ENCODE results near the gene EFHC1. TPM values are rescaled to one million over a fixed set of nuclear protein-coding genes. Genes with fewer than 3 reads are reported as not detected.

Gene EFHC1, protein sequence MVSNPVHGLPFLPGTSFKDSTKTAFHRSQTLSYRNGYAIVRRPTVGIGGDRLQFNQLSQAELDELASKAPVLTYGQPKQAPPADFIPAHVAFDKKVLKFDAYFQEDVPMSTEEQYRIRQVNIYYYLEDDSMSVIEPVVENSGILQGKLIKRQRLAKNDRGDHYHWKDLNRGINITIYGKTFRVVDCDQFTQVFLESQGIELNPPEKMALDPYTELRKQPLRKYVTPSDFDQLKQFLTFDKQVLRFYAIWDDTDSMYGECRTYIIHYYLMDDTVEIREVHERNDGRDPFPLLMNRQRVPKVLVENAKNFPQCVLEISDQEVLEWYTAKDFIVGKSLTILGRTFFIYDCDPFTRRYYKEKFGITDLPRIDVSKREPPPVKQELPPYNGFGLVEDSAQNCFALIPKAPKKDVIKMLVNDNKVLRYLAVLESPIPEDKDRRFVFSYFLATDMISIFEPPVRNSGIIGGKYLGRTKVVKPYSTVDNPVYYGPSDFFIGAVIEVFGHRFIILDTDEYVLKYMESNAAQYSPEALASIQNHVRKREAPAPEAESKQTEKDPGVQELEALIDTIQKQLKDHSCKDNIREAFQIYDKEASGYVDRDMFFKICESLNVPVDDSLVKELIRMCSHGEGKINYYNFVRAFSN
- total RNA-seq, result 34.8 and 45.7 TPM in 2 replicates
- total RNA-seq (2013), result 29.0 TPM
- polyA plus RNA-seq, result 19.4 and 25.3 TPM in 2 replicates
- 7.7 and 10.0 TPM in 2 replicates for polyA minus RNA-seq

GRCh38 chr6:52419809-52420667 lies at the start of gene EFHC1:
Gene EFHC1, plus strand, starts transcription at chr6:52420342. Its CDS starts 69 bp downstream, at chr6:52420411.
- peak within 1 kb of the TSS; percentile 58 to 84 for H3K27ac ChIP-seq (ENCODE audit: low read length in 2 of 2)
- peak within 1 kb of the TSS; percentile 67 to 90 (median 86) for H3K4me3 ChIP-seq (ENCODE audit: control extremely low read depth in 1 of 5, extremely low read depth in 1 of 5, insufficient read depth in 1 of 5, low read depth in 2 of 5, low read length in 4 of 5)
- ATAC-seq (ENCODE audit: low read depth), result peak; percentile 90
- WGBS (ENCODE audit: insufficient coverage), result under 1% methylated on average over 56 of the region's 57 CpGs
- H3K4me1 Mint-ChIP-seq, result peaks cover 11% of the 10 kb centered on the region
- intact Hi-C loops (cut with micrococcal nuclease), result loop anchor here (1.0 to 5.0 kb wide), 8 partner anchors 58 to 575 kb away; partner anchors contain the start of genes GSTA4, MCM3 and PAQR8
- peak within 1 kb of the TSS; percentile 90 for H2AFZ ChIP-seq (ENCODE audit: insufficient read depth, low read depth, low read length, poor library complexity, severe bottlenecking)
- peak; percentile 99 for DNase-seq
- peaks cover 16 to 20% of the 10 kb centered on the region in 2 donors for H3K4me1 ChIP-seq (ENCODE audit: control insufficient read depth in 2 of 2, insufficient read depth in 2 of 2, low read length in 2 of 2)
- no peaks in the 10 kb centered on the region for H4K20me1 ChIP-seq (ENCODE audit: control insufficient read depth, insufficient read depth, low read length, poor library complexity, severe bottlenecking)
- peak within 1 kb of the TSS; percentile 84 for H3K4me2 ChIP-seq (replicated peaks; ENCODE audit: low read depth, low read length, poor library complexity, severe bottlenecking)
- H3K27me3 Mint-ChIP-seq, result peaks cover 1% of the 10 kb centered on the region
- no peak for TF ChIP-seq EZH2 (IDR thresholded peaks at IDR 0.05; ENCODE audit: borderline replicate concordance, insufficient read depth, low read depth, low read length, poor library complexity, severe bottlenecking)
- TF ChIP-seq, protein P1, sequence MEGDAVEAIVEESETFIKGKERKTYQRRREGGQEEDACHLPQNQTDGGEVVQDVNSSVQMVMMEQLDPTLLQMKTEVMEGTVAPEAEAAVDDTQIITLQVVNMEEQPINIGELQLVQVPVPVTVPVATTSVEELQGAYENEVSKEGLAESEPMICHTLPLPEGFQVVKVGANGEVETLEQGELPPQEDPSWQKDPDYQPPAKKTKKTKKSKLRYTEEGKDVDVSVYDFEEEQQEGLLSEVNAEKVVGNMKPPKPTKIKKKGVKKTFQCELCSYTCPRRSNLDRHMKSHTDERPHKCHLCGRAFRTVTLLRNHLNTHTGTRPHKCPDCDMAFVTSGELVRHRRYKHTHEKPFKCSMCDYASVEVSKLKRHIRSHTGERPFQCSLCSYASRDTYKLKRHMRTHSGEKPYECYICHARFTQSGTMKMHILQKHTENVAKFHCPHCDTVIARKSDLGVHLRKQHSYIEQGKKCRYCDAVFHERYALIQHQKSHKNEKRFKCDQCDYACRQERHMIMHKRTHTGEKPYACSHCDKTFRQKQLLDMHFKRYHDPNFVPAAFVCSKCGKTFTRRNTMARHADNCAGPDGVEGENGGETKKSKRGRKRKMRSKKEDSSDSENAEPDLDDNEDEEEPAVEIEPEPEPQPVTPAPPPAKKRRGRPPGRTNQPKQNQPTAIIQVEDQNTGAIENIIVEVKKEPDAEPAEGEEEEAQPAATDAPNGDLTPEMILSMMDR (IDR thresholded peaks at IDR 0.05), result no peak
- no peaks in the 10 kb centered on the region for H3K36me3 ChIP-seq (replicated peaks in 1 of 2; ENCODE audit: control extremely low read depth in 1 of 2, control insufficient read depth in 1 of 2, extremely low read depth in 1 of 2, insufficient read depth in 2 of 2, low read length in 1 of 2)
- H3K79me2 ChIP-seq (ENCODE audit: control insufficient read depth, insufficient read depth, low read length), result peaks cover 7% of the 10 kb centered on the region
- ChIA-PET POLR2A (interaction anchor here (1.2 to 2.1 kb wide), 4 partner anchors 58 to 156 kb away, joined by 3 to 6 read pairs (median 4); partner anchors contain the start of gene PAQR8), CTCF (interaction anchor here (0.7 to 7.6 kb wide), 17 partner anchors 14 to 242 kb away, joined by 3 to 79 read pairs (median 6); partner anchors contain the start of genes MCM3 and PAQR8)
- no peak within 1 kb of the TSS for H3K4me3 Mint-ChIP-seq
- H3K27ac Mint-ChIP-seq, result no peak within 1 kb of the TSS
- peak within 1 kb of the TSS; percentile 78 for H3K9ac ChIP-seq (ENCODE audit: low read length)
- no peaks in the 10 kb centered on the region for H3K9me3 Mint-ChIP-seq (ENCODE audit: insufficient read depth)
- H3K9me3 ChIP-seq (ENCODE audit: control extremely low read depth in 1 of 3, control insufficient read depth in 2 of 3, insufficient read depth in 1 of 3, low read length in 2 of 3), result no peaks in the 10 kb centered on the region
- no peaks in the 10 kb centered on the region for H3K27me3 ChIP-seq (replicated peaks in 1 of 4; ENCODE audit: control extremely low read depth in 1 of 4, control insufficient read depth in 3 of 4, insufficient read depth in 4 of 4, low read length in 3 of 4)

Measured in B cell (primary cell).